DMS 273 treated with DMSO at 0.1 percent for 48 hours (cell line): ENCODE measurements around the gene CAV3.
A peak's percentile ranks its signal among the peaks of the same experiment; 100 is the strongest.

Experiments
- DNase-seq: peaks from one replicate; lab custom pipeline; 2025; lab: John Stamatoyannopoulos, UW

The CAV3 gene

GRCh38 chr3:8761866-8762265, 28.3 kb downstream of the CAV3 start:
- DNase-seq, result no peak

GRCh38 chr3:8762607-8763377, 29.2 kb downstream of the CAV3 start:
- DNase-seq, result no peak

GRCh38 chr3:8764528-8764927, 30.9 kb downstream of the CAV3 start:
- no peak for DNase-seq

GRCh38 chr3:8765528-8765927, 31.9 kb downstream of the CAV3 start:
- no peak for DNase-seq

- DNase-seq, result no peak
These were observed 32.5 kb downstream of the CAV3 start for GRCh38 chr3:8766148-8766547.

- no peak for DNase-seq
These were observed 33.7 kb downstream of the CAV3 start for GRCh38 chr3:8767256-8767666.

GRCh38 chr3:8767667-8768363, 34.2 kb downstream of the CAV3 start:
- no peak for DNase-seq

GRCh38 chr3:8768364-8769087, 34.9 kb downstream of the CAV3 start:
- no peak for DNase-seq

- peak; percentile 36 for DNase-seq
These were observed 35.7 kb downstream of the CAV3 start, which contains the start of gene OXTR for GRCh38 chr3:8769088-8769822. Gene OXTR (minus strand): TSS chr3:8769613. CDS start chr3:8768187, 1,426 bp downstream.

GRCh38 chr3:8773941-8774542, 40.4 kb downstream of the CAV3 start:
- DNase-seq, result no peak

- DNase-seq, result no peak
These were observed 41.6 kb downstream of the CAV3 start for GRCh38 chr3:8775181-8775580.

- no peak for DNase-seq
These were observed 42.0 kb downstream of the CAV3 start for GRCh38 chr3:8775602-8776001.

- DNase-seq, result no peak
These were observed 42.8 kb downstream of the CAV3 start for GRCh38 chr3:8776406-8776805.

GRCh38 chr3:8777201-8777977, 43.8 kb downstream of the CAV3 start:
- no peak for DNase-seq

- no peak for DNase-seq
These were observed 44.3 kb downstream of the CAV3 start for GRCh38 chr3:8777978-8778267.

- no peak for DNase-seq
These were observed 44.9 kb downstream of the CAV3 start for GRCh38 chr3:8778475-8778874.

GRCh38 chr3:8780279-8780678, 46.7 kb downstream of the CAV3 start:
- DNase-seq, result no peak

GRCh38 chr3:8784676-8785435, 51.3 kb downstream of the CAV3 start:
- no peak for DNase-seq

GRCh38 chr3:8790529-8790928, 56.9 kb downstream of the CAV3 start:
- DNase-seq, result no peak

GRCh38 chr3:8793242-8793641, 59.6 kb downstream of the CAV3 start:
- no peak for DNase-seq
